ENCODE results near the gene NAA80. TPM values are rescaled to one million over a fixed set of nuclear protein-coding genes. Genes with fewer than 3 reads are reported as not detected.

The NAA80 gene
- polyA plus RNA-seq, 1 donor from 2014 or later, result 4.6 TPM

DNA sequence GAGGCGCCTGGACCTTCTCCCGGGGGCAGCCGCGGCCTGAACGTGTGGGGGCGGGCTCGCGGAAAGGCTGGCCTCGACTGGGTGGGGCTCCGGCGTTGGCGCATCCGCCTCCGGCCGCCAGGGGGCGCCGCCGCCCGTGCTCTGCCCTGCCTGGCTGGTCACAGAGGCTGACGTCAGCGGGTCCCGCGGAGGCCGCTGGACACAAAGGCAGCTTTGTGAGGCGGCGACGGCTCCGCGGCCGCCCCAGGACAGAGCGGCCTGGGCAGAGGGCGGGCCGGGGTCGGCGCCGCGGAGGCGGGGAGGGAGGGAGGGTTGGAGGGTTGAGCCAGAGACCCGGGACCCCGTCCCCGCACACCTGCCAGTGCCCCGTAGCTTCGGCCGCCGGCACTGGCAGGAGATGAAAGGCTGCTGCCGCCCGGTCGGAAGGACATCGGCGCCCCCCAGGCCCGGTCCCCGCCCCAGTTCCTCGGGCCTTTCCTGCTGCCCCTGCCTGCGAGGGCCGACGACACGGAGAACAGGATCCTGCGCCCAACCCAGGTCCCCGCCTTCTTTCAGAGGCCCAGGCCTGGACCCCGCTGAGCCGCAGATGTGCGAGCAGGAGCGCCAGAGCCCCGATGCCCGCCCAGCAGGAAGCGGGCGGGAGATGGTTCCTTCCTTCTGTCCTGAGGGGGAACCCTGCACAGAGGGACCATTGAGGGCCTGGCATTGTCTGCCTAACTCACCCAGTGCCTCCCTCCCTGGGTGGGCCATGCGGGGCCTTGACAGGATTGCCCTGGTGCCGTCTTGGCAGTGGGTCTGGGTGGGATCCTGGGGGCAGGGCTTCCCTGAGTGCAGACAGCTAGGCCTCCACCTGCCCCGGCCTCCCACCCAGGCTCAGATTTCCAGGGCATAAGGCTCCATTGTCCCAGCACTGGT, 38.9 kb downstream of the NAA80 start:
- H3K27ac ChIP-seq (ENCODE audit: low read length), result peak overlapping the region; percentile 90
- H3K9ac ChIP-seq (ENCODE audit: low read length), result peak overlapping the region; percentile 95
- peak; percentile 52 for TF ChIP-seq MXI1 (conservative IDR thresholded peaks at IDR 0.05; ENCODE audit: poor library complexity, severe bottlenecking)
- no peak for TF ChIP-seq TAF1 (IDR thresholded peaks at IDR 0.05; ENCODE audit: low read depth)
- TF ChIP-seq, protein P1, sequence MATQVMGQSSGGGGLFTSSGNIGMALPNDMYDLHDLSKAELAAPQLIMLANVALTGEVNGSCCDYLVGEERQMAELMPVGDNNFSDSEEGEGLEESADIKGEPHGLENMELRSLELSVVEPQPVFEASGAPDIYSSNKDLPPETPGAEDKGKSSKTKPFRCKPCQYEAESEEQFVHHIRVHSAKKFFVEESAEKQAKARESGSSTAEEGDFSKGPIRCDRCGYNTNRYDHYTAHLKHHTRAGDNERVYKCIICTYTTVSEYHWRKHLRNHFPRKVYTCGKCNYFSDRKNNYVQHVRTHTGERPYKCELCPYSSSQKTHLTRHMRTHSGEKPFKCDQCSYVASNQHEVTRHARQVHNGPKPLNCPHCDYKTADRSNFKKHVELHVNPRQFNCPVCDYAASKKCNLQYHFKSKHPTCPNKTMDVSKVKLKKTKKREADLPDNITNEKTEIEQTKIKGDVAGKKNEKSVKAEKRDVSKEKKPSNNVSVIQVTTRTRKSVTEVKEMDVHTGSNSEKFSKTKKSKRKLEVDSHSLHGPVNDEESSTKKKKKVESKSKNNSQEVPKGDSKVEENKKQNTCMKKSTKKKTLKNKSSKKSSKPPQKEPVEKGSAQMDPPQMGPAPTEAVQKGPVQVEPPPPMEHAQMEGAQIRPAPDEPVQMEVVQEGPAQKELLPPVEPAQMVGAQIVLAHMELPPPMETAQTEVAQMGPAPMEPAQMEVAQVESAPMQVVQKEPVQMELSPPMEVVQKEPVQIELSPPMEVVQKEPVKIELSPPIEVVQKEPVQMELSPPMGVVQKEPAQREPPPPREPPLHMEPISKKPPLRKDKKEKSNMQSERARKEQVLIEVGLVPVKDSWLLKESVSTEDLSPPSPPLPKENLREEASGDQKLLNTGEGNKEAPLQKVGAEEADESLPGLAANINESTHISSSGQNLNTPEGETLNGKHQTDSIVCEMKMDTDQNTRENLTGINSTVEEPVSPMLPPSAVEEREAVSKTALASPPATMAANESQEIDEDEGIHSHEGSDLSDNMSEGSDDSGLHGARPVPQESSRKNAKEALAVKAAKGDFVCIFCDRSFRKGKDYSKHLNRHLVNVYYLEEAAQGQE (IDR thresholded peaks at IDR 0.05; ENCODE audit: borderline replicate concordance), result peak; percentile 42
- TF ChIP-seq POLR2AphosphoS5 (IDR thresholded peaks at IDR 0.05), result peak; percentile 64
- peak; percentile 78 for TF ChIP-seq SMC3 (conservative IDR thresholded peaks at IDR 0.05; ENCODE audit: poor library complexity)
- TF ChIP-seq RAD21 (conservative IDR thresholded peaks at IDR 0.05), result peak; percentile 71
- peak; percentile 55 for TF ChIP-seq EP300 (conservative IDR thresholded peaks at IDR 0.05; ENCODE audit: poor library complexity, severe bottlenecking)
- TF ChIP-seq CTCF (IDR thresholded peaks at IDR 0.05; ENCODE audit: poor library complexity, severe bottlenecking), result peak; percentile 98
- TF ChIP-seq EZH2 (IDR thresholded peaks at IDR 0.05; ENCODE audit: borderline replicate concordance, insufficient read depth, low read length, poor library complexity, severe bottlenecking), result no peak
- H3K4me3 ChIP-seq (ENCODE audit: low read length), result peak overlapping the region; percentile 69
- no peaks in the 10 kb centered on the region for H3K9me2 ChIP-seq (ENCODE audit: insufficient read depth, low read length)
- H2AFZ ChIP-seq (ENCODE audit: low read depth, low read length), result peak overlapping the region; percentile 33
- no peaks in the 10 kb centered on the region for H4K20me1 ChIP-seq (ENCODE audit: insufficient read depth)
- peak overlapping the region; percentile 59 for H3K4me2 ChIP-seq (ENCODE audit: low read length)
- H3K36me3 ChIP-seq (ENCODE audit: insufficient read depth, low read length), result peaks cover 5% of the 10 kb centered on the region
- no peaks in the 10 kb centered on the region for H3K79me2 ChIP-seq (replicated peaks; ENCODE audit: insufficient read depth, low read length)
- no peaks in the 10 kb centered on the region for H3K27me3 ChIP-seq (ENCODE audit: insufficient read depth, low read depth, low read length)
- H3K9me3 ChIP-seq (ENCODE audit: low read length), result no peaks in the 10 kb centered on the region
- peaks cover 5% of the 10 kb centered on the region for H3F3A ChIP-seq (ENCODE audit: insufficient read depth, low read length, poor library complexity, severe bottlenecking)

- Histone ChIP-seq H3K9me2 (ENCODE audit: insufficient read depth, low read length) (no peaks in the 10 kb centered on the region), H4K20me1 (ENCODE audit: insufficient read depth) (no peaks in the 10 kb centered on the region), H2AFZ (ENCODE audit: low read depth, low read length) (no peak overlapping the region), H3K9ac (ENCODE audit: low read length) (peak overlapping the region; percentile 95), H3F3A (ENCODE audit: insufficient read depth, low read length, poor library complexity, severe bottlenecking) (peaks cover 5% of the 10 kb centered on the region), H3K36me3 (ENCODE audit: insufficient read depth, low read length) (peaks cover 5% of the 10 kb centered on the region), H3K27ac (ENCODE audit: low read length) (peak overlapping the region; percentile 90), H3K27me3 (ENCODE audit: insufficient read depth, low read depth, low read length) (no peaks in the 10 kb centered on the region), H3K79me2 (replicated peaks; ENCODE audit: insufficient read depth, low read length) (no peaks in the 10 kb centered on the region), H3K4me2 (ENCODE audit: low read length) (no peak overlapping the region), H3K9me3 (ENCODE audit: low read length) (no peaks in the 10 kb centered on the region), H3K4me3 (ENCODE audit: low read length) (peak overlapping the region; percentile 69)
- peak; percentile 6 for TF ChIP-seq TAF1 (IDR thresholded peaks at IDR 0.05; ENCODE audit: low read depth)
- no peak for TF ChIP-seq CTCF (IDR thresholded peaks at IDR 0.05; ENCODE audit: poor library complexity, severe bottlenecking)
Observed at GRCh38 chr3:50259432-50260026, 39.7 kb downstream of the NAA80 start.

Data from neural cell (in vitro differentiated cells).